ENCODE results near the gene ITIH4.

ITIH4 gene

DNA sequence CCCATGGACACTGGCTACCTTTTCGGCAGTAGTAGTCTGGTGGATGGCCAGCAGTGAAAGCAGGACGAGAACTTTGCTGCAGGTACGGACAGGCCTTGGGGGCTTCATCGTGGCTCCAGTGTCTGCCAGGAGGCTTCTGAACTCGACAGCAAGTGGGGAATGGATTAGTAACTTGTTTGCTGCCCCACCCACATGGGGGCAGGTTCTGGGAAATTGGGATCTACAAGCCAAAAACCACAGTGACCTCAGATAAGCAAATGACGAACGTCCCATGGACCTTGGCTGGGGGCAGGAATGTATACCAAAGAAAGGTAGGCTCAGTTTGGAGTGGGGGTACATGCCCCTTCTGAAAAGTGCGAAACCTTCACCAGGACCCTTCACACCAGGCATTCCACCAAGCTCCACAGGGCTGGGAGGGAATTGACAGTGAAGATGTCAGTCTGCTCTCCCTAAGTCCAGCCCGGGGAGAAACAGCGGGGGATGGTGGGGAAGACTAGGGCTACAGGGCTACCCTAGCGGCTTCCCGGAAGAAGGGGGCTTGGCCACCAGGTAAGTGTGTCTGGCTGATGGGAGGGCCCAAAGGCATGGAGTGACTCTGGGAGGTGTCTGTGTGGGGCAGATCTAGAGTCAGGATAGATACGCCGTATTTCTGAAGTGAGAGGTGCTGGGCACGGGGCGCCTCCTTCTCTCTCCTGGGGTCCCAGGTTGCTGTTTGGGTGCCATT, at the start of gene ITIH4:
ITIH4 (minus strand) TSS at position 138 of the 724 bp plus-strand sequence; CDS start at position 108, 30 bp downstream.
- H3K27ac Mint-ChIP-seq: no peak within 1 kb of the TSS

DNA sequence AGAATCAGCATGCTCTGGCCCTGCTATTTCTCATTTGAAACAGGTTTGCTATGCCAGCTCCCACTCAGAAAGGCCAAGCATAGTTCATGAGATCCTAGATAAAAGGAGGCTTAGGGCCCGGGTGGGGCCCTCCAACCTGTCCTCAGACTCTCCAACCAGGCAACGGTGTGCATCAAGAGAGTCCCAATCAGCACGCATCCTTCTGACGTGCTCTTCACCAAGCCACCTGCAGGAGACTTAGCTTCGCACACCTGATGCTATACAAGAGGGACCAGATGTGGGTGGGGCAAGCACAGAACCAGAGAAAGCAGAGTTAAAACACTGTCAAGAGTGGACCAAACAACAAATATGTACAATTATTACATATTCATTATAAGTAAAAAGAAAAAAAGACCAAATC, 49.6 kb upstream of the ITIH4 start:
- no peaks in the 10 kb centered on the region for H3K27me3 Mint-ChIP-seq
- peak overlapping the region; percentile 46 for H3K27ac Mint-ChIP-seq
- H3K4me3 Mint-ChIP-seq: no peak overlapping the region
- DNase-seq: no peak
- peaks cover 16% of the 10 kb centered on the region for H3K36me3 Mint-ChIP-seq (ENCODE audit: low read depth)
- no peaks in the 10 kb centered on the region for H3K9me3 Mint-ChIP-seq
- H3K4me1 Mint-ChIP-seq (ENCODE audit: low read depth): peaks cover 49% of the 10 kb centered on the region

More for the DNA sequence above, at the start of gene ITIH4:
- no peak within 1 kb of the TSS for H3K4me3 Mint-ChIP-seq
- peaks cover 6% of the 10 kb centered on the region for H3K4me1 Mint-ChIP-seq (ENCODE audit: low read depth)
- H3K36me3 Mint-ChIP-seq (ENCODE audit: low read depth): peaks cover 6% of the 10 kb centered on the region
- no peaks in the 10 kb centered on the region for H3K9me3 Mint-ChIP-seq
- H3K27me3 Mint-ChIP-seq: no peaks in the 10 kb centered on the region
- no peak for DNase-seq

DNA sequence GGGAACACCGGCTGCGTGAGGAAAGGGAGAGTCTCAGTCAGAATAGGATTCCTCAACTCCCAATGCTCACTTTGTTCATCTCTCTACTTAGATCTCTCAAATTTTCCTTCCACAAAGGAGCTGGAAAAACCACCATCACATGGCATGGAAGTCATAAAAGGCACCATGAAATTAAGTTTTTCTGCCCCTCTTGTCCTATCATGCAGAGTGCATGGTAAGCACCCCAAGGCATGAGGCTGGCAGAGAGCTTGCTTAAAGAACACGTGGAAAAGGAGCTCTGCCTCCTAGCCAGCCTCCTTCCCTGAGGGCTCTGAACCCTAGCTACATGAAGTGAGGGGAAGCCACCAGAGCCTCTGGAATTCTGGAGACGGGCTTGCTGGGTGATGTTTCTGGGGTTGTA, 49.1 kb upstream of the ITIH4 start:
- H3K27ac Mint-ChIP-seq: no peak overlapping the region
- H3K4me1 Mint-ChIP-seq (ENCODE audit: low read depth): peaks cover 49% of the 10 kb centered on the region
- no peak for DNase-seq
- H3K4me3 Mint-ChIP-seq: no peak overlapping the region
- H3K36me3 Mint-ChIP-seq (ENCODE audit: low read depth): peaks cover 11% of the 10 kb centered on the region
- no peaks in the 10 kb centered on the region for H3K27me3 Mint-ChIP-seq
- H3K9me3 Mint-ChIP-seq: no peaks in the 10 kb centered on the region

DNA sequence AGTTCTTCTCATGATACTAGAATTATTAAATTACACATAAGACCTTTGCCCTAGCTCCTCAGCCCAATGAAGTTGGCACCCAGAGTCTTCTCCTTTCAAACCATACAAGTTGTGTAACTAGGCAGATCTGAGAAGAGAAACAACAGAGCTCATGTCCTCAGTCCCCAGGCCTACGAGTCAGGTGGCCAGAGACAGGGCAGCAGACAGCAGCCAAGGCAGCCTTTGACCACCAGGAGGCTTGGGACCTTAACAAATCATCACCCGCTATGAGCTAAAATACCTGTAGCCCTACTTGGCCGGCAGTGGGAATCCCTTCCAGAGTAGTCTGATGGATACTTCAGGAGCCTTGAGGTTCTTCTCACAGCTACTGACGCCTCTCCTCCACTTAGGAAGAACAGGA, 48.6 kb upstream of the ITIH4 start:
- no peak for DNase-seq
- H3K4me3 Mint-ChIP-seq: no peak overlapping the region
- H3K4me1 Mint-ChIP-seq (ENCODE audit: low read depth): peaks cover 51% of the 10 kb centered on the region
- no peak overlapping the region for H3K27ac Mint-ChIP-seq
- peaks cover 10% of the 10 kb centered on the region for H3K36me3 Mint-ChIP-seq (ENCODE audit: low read depth)
- H3K27me3 Mint-ChIP-seq: no peaks in the 10 kb centered on the region
- no peaks in the 10 kb centered on the region for H3K9me3 Mint-ChIP-seq

DNA sequence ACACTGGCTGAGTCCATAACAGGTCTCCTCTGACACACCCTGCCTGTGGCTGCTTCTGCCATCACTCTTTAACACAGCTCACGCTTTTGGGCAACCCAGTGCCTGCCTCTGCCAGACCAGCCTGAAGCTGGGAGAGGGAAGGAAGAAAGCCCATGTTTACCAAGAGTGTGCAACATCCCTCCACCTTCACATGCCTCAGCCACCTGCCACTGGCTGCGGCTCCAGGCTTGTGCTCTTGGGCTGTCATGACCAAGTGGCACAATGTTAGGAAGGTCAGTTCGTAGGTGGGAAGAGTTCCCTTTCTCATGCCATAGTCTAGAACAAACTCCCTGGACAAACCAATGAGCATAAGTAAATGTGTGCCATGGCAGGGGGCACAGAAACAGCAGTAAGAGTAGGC, 46.6 kb upstream of the ITIH4 start:
- Mint-ChIP-seq H3K36me3 (ENCODE audit: low read depth) (peaks cover 10% of the 10 kb centered on the region), H3K9me3 (no peaks in the 10 kb centered on the region), H3K4me1 (ENCODE audit: low read depth) (peaks cover 50% of the 10 kb centered on the region), H3K27me3 (no peaks in the 10 kb centered on the region), H3K4me3 (no peak overlapping the region), H3K27ac (no peak overlapping the region)
- DNase-seq: no peak

DNA sequence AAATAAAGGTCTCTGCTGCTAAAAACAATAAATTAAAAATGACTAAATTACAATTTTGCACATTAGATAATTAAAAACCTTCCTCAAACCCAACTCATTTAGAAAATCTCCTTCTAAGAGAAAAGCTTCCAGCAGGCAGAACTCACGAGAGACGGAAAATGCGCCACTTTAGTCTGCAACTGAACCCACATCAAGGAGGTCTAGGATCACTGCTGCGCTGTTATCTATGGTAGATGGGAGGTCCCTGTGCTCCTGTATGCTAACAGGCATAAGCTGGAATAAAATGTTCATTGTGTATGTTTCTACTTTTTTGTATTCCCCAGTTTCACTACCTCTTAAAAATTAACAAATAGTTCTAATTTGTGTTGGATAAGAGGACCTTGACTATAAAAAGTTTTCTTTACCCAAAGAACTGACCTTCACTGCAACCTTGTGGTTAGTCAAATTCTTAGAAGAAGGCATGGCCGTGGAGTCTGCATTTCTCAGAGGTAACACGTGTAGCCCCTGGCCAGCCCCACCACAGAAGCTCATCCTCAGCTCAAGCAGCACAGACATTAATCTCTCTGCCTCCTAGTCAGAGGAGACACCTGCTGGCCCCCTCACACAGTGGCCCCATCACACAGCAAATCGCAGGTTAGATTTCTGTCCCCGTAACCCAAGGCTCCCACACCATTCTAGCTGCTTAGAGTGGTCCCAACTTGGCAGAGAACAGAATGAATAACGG, 44.6 kb upstream of the ITIH4 start:
- DNase-seq: no peak
- Mint-ChIP-seq H3K27me3 (no peaks in the 10 kb centered on the region), H3K4me1 (ENCODE audit: low read depth) (peaks cover 52% of the 10 kb centered on the region), H3K27ac (peak overlapping the region; percentile 59), H3K9me3 (no peaks in the 10 kb centered on the region), H3K4me3 (peak overlapping the region; percentile 15), H3K36me3 (ENCODE audit: low read depth) (peaks cover 10% of the 10 kb centered on the region)

DNA sequence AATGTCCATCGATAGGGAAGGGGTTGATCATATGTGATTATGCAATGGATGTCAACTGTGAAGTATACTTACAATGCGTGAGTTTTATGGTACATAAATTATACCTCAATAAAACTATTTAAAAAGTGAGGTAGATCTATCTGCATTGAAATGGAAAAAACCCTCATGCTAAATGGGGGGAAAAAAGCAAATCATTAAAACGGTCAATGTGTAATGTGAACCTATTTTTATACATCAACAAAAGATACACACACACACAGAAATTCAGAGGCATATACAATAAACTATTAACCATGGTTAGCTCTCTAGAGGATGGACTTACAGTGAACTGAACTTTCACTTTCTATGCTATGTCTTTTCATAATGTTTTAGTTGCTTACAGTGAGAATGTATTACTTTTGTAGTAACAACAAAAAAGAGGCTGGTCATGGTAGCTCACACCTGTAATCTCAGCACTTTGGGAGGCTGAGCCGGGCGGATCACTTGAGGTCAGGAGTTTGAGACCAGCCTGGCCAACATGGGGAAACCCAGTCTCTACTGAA, 43.8 kb upstream of the ITIH4 start:
- Mint-ChIP-seq H3K27ac (peak overlapping the region; percentile 71), H3K4me1 (ENCODE audit: low read depth) (peaks cover 50% of the 10 kb centered on the region)

DNA sequence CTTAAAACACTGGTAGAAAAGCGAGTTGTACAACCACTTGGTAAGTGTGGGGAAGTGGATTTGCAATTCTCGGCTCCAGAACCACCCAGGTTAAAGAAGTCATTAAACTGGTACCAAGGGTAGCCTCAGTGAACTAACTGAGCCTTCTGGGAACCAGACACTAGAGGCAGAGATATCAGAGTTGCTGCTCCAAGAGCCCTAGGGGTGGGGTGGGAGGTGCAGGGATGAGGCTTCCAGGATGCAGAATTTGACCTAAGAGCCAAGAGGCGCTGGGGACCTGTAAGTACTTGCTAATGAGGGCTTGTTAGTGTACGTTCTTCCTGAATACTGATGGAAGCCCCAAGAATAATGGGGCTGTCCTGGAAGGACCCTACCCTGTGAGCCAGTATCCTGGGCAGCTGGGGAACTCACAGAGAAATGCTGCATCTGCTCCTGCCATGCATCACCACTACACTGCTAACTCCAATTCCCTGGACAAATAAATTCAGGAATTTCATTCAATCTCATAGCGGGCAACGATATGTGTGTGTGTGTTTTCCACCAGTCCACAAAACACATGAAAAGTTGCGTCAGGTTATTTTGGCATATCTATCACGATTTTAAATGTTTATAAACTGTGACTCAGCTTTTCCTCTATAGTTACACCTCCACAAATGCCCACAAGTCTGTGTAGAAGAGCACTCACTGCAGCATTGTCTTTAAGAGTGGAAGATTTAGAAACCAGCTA, 43.1 kb upstream of the ITIH4 start:
- DNase-seq: no peak
- peaks cover 50% of the 10 kb centered on the region for H3K4me1 Mint-ChIP-seq (ENCODE audit: low read depth)
- no peaks in the 10 kb centered on the region for H3K27me3 Mint-ChIP-seq
- H3K27ac Mint-ChIP-seq: peak overlapping the region; percentile 34
- no peaks in the 10 kb centered on the region for H3K9me3 Mint-ChIP-seq
- H3K36me3 Mint-ChIP-seq (ENCODE audit: low read depth): no peaks in the 10 kb centered on the region
- H3K4me3 Mint-ChIP-seq: no peak overlapping the region

More for the DNA sequence above, 43.8 kb upstream of the ITIH4 start:
- Mint-ChIP-seq H3K36me3 (ENCODE audit: low read depth) (peaks cover 4% of the 10 kb centered on the region), H3K27me3 (no peaks in the 10 kb centered on the region), H3K4me3 (no peak overlapping the region), H3K9me3 (no peaks in the 10 kb centered on the region)
- no peak for DNase-seq

DNA sequence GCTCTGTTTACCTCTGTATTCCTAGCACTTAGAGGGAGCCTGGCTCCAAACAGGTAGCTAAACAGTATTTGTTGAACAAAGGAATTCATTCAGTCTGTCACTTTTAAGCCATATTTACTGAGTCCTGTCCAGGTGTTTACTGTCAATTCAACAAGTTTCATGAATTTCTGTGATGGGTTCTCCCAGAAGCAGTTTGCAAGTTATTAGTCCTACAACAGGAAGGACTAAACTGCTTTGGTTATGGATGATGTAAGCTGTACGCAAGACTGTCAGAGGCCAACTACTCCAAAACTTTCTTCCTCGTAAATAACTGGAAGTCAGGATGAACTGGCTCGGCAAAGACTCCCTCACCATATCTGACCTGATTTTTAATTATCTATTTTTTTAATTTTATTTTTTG, 41.8 kb upstream of the ITIH4 start:
- H3K36me3 Mint-ChIP-seq (ENCODE audit: low read depth): peaks cover 3% of the 10 kb centered on the region
- H3K27me3 Mint-ChIP-seq: no peaks in the 10 kb centered on the region
- H3K27ac Mint-ChIP-seq: peak overlapping the region; percentile 13
- DNase-seq: no peak
- no peaks in the 10 kb centered on the region for H3K9me3 Mint-ChIP-seq
- H3K4me3 Mint-ChIP-seq: no peak overlapping the region
- H3K4me1 Mint-ChIP-seq (ENCODE audit: low read depth): peaks cover 50% of the 10 kb centered on the region

DNA sequence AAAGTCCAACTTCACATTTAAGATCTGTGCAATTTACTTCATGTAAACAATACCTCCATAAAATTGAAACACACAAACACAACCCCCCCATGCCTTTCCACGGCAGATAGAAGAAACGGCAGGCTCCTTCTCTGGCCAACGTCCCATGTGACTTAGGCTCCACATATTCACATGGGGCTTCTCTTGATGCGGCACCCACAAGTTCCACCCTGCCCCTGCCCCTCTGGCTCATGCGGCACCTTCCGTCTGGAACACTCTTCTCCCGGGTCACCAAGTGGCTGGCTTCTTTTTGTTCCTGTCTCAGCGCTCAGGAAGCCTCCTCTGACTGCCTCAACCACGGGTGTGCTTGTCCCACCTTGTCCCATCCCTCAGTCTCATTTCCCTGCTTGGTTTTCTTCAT, 41.3 kb upstream of the ITIH4 start:
- Mint-ChIP-seq H3K27ac (peak overlapping the region; percentile 13), H3K4me3 (no peak overlapping the region), H3K27me3 (no peaks in the 10 kb centered on the region), H3K36me3 (ENCODE audit: low read depth) (peaks cover 3% of the 10 kb centered on the region), H3K4me1 (ENCODE audit: low read depth) (peaks cover 47% of the 10 kb centered on the region), H3K9me3 (no peaks in the 10 kb centered on the region)
- no peak for DNase-seq

DNA sequence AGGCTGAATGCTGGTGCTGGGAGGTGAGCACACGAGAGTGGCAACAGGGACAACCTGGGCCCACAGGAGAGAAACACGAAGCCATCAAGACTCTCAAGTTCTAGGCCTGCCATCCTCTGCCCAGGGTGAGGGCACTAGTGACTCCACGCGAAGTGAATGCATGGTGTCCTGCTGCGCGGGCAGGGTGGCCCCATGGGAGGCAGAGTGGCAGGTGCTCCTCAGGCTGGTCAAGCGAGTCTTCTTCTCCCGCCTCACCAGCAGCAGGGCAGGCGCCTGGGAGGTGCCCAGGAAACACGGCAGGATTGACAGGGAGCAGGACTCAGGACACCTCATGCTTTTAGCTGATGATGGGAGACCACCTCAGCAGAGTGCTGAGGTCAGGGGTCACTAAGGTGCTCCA, 40.0 kb upstream of the ITIH4 start:
- Mint-ChIP-seq H3K9me3 (peaks cover 9% of the 10 kb centered on the region), H3K4me3 (no peak overlapping the region), H3K4me1 (ENCODE audit: low read depth) (peaks cover 37% of the 10 kb centered on the region), H3K27me3 (no peaks in the 10 kb centered on the region), H3K36me3 (ENCODE audit: low read depth) (peaks cover 13% of the 10 kb centered on the region), H3K27ac (no peak overlapping the region)
- DNase-seq: no peak

DNA sequence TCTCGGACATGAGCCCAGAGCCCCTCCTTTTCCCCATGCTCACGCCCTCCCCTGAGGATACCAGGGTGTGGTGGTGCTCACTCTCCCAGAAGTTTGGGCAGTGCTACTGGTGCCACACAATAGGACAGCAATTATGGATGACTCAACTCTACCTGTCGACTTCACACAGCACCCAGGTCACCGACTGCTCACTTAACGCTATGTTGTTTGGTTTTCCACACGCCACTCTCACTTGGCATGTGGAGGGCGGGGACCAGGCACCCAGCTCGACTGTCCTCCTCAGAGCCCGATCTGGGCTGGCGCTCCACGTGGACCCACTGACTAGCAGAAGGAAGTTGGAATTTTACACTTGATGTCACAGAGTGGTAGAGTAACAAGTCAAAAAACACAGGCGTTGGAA, 36.0 kb upstream of the ITIH4 start:
- no peak for DNase-seq
- Mint-ChIP-seq H3K27ac (no peak overlapping the region), H3K9me3 (peaks cover 15% of the 10 kb centered on the region), H3K27me3 (no peaks in the 10 kb centered on the region), H3K36me3 (ENCODE audit: low read depth) (peaks cover 26% of the 10 kb centered on the region), H3K4me3 (no peak overlapping the region), H3K4me1 (ENCODE audit: low read depth) (peaks cover 10% of the 10 kb centered on the region)

DNA sequence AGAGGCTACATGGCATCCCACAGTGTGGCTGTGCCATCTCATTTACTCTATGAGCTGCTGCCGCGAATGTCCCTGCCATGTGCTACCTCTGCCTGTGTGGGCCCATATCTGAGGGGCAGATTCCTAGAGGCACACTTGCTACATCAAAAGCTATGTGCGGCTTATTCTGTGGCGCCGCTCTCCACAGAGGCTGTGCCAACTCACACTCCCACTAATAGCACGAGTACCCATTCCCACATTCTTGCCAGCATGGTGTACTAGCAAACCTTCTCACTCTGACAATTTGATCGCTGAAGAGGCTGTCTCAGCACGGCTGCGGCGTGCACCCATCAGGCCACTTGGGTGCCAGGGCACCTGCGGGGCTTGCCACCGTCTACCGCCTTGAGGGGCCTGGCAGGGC, 35.5 kb upstream of the ITIH4 start:
- peaks cover 26% of the 10 kb centered on the region for H3K36me3 Mint-ChIP-seq (ENCODE audit: low read depth)
- peaks cover 15% of the 10 kb centered on the region for H3K9me3 Mint-ChIP-seq
- H3K4me1 Mint-ChIP-seq (ENCODE audit: low read depth): peaks cover 7% of the 10 kb centered on the region
- H3K27ac Mint-ChIP-seq: no peak overlapping the region
- H3K4me3 Mint-ChIP-seq: no peak overlapping the region
- DNase-seq: no peak
- no peaks in the 10 kb centered on the region for H3K27me3 Mint-ChIP-seq

DNA sequence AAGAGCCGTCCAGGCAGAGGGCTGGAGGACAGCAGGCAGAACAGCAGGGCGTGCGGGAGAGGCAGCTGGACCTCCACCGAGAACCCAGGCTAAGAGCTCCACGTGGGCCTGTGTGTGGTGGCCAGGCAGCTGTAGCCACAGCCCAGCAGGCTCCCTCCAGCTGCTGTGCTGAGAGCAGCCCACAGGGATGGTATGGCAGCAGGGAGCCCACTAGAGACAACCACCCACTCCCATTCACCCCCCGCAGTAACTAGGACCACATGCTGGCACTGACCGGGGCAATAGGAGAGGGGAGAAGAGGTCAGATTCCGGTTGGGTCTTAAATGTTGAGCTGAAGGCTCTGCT, 29.9 kb upstream of the ITIH4 start:
- Mint-ChIP-seq H3K4me1 (ENCODE audit: low read depth) (no peaks in the 10 kb centered on the region), H3K9me3 (peaks cover 5% of the 10 kb centered on the region), H3K27me3 (no peaks in the 10 kb centered on the region), H3K36me3 (ENCODE audit: low read depth) (peaks cover 13% of the 10 kb centered on the region), H3K4me3 (no peak overlapping the region), H3K27ac (no peak overlapping the region)
- no peak for DNase-seq
